Inferior parietal cortex (tissue), 1 donor: Measurements from ENCODE around the gene BMPR1A.
A peak's percentile ranks its signal among the peaks of the same experiment; 100 is the strongest.

Experiments used
- DNase-seq: peaks from one replicate; pipeline ENCODE4 v3.0.0-alpha.2; 2016; ENCODE audit errors: extremely low spot score

Gene BMPR1A

DNA sequence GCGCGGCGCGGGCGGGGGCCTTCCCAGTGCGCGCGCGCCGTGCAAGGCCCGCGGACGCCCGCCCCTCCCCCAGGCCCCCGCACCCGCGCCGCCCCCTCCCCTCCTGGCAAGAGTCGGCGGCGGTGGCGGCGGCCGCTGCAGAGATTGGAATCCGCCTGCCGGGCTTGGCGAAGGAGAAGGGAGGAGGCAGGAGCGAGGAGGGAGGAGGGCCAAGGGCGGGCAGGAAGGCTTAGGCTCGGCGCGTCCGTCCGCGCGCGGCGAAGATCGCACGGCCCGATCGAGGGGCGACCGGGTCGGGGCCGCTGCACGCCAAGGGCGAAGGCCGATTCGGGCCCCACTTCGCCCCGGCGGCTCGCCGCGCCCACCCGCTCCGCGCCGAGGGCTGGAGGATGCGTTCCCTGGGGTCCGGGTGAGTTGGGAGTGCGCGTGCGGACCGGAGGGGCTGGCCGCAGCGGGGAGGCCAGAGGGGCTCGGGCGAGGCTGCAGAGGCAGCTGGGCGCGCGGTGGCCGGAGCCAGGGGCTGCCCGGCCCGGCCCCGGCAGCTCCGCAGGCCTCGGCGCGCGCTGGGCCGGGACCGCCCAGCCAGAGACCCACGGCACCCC, at the start of gene BMPR1A:
Gene BMPR1A (plus strand): TSS at position 109 of the 602 bp plus-strand sequence. CDS start 119,400 bp downstream, outside the sequence.
- DNase-seq = no peak

DNA sequence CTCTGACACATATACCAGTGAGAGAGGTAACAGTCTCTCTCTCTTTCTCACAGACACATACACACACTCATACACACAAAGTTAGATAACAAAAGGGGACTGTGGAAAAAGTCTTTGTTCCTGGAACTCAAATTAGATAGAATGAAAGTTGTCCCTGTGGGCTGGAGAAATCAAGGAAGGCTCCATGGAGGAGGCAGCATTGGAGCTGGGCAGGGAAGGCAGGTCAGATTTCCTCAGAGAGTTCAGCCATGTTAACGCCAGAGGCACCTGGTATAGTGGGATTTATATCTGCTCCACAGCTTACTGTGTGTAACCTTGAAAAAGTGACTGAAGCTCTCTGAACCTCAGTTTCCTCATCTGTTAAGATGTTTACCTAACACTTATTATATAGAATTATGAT, 49.4 kb upstream of the BMPR1A start:
- no peak for DNase-seq

DNA sequence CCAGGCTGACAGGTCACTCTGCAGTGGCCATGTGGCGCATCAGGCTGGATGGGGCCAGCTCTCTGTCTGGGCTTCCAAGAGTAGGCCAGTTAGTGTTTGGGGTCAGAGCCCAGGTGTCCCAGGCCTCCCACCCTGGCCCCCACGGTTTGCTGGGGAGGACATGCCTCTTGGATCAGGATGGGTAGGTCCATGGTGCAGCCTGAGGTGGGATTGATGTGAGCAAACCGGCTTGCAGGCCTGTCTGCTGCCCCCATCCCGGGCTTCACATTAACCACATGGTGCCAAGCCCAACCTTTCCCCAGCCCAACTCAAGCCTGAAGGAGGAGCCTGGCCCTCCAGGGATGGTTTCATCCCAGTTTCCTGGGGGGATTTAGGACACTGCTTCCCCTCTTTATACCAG, 48.9 kb upstream of the BMPR1A start:
- DNase-seq = no peak

DNA sequence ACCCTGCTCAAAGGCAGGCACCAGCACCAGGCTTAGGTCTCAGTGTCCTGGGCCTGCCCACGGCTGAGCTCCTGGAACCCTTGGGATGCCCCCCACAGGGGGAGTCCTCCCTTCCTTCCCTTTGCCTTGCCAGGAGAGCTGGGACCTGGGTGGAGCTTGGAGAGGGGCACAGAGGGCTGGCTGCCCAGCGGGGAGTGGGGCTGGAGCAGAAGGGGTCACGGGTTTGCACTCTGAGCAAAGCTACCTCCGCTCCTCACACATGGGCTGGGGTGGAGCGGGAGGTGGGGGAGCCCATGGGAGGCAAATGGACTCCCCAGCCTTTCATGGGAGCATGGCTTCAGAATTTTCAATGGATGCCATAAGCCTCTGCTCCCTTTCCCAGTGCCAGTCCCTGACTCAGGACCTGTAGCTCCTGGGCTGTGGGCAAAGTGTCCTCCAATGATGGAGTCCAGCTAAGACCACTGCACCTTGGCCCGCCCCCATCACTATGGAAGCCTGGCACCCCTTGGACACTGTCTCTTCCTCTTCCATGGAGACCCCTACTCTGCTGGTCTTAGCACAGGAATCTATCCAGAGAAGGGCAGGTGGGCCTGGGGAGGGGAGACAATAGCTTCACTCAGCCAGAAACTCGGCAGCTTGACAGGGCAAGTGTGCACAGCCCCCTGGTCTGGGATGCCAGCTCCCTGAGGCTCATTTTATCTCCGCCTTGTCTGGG, 48.2 kb upstream of the BMPR1A start:
- DNase-seq = no peak

DNA sequence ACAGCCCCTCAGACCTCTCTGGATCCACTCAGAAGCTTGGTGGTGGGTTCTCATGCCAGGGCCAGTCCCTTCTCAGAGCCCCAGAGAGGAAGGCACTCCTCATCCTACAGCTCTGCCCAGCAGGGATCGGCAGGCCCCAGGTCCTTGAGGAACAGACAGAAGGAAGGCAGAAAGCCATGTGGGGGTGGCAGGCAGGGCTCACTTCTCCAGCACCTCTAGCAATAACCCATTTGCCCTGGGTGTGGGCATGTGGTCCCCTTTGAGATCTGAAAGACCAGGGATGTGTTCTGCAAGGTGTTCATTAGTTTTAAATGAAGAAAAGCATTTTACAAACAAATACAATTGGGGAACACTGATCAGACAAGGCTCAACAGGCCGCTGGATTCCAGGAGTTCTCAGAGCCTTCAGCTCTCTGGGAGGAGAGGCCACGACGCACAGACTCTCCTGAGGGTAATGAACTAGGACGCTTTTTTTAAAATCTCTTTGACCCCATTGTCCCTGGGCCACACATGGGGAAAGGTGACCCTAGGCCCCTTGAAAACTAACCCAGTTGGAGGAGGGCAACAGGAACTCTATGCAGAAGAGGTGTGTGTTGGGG, 47.5 kb upstream of the BMPR1A start:
- no peak for DNase-seq

DNA sequence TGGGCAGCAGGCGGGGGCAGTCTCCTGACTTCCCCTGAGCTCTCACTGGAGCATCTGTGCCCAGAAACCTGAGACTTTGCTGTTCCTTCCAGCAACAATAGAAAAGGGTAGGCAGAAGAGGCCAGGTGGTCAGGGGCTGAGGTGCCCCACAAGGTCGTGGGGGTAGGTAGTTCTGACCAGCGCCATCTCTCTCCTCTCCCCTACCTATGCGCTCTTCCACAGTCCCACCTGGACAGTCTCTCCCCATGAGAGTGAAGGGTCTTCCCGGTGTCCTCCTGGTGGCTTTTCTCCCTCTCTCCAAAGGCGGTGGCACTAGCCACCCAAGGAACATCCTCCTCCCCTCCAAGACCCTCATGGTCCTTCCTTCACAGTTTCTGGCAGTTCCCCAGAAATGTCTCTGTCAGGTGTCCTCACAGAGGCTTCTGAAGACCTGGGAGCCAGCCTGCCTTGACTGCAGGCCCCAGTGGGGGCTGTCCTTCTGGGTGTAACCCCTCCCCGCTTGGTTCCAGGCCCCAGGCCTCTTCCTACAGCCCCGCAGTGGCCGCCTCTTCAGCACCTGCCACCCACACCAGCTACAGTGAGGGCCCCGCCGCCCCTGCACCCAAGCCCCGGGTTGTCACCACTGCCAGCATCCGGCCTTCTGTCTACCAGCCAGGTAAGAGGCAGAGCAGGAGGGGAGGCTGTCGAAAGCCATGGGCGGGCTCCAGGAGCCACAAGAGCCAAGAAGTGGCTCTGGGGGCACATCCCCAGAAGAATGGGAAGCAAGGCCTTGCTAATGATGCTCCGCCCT, 46.8 kb upstream of the BMPR1A start:
- DNase-seq = no peak

DNA sequence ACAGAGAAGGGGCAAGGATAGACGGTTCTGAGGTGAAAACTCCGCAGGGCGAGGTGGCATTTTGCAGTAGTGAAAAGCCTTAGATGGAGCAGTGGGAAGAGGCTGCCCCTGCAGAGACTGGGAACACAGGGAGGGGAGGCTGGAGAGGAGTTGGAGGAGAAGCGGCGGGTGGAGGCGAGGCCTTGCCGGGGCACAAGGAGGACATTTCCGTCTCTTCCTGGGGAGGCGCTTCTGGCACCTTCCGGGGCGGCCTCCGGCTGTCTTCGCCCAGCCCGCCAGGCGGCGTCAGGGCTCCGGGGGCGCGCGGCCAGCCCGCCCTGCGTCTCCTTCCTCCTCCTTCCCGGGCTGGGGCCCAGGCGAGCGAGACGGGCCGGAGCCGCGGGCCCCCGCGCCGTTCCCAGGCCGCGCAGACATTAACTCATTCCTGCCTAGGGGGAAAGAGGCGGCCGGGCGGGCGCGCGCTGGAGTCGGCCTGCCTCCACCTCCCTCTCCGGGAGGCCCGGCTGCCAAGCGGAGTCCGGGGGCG, 45.4 kb upstream of the BMPR1A start:
- peak; percentile 85 for DNase-seq

DNA sequence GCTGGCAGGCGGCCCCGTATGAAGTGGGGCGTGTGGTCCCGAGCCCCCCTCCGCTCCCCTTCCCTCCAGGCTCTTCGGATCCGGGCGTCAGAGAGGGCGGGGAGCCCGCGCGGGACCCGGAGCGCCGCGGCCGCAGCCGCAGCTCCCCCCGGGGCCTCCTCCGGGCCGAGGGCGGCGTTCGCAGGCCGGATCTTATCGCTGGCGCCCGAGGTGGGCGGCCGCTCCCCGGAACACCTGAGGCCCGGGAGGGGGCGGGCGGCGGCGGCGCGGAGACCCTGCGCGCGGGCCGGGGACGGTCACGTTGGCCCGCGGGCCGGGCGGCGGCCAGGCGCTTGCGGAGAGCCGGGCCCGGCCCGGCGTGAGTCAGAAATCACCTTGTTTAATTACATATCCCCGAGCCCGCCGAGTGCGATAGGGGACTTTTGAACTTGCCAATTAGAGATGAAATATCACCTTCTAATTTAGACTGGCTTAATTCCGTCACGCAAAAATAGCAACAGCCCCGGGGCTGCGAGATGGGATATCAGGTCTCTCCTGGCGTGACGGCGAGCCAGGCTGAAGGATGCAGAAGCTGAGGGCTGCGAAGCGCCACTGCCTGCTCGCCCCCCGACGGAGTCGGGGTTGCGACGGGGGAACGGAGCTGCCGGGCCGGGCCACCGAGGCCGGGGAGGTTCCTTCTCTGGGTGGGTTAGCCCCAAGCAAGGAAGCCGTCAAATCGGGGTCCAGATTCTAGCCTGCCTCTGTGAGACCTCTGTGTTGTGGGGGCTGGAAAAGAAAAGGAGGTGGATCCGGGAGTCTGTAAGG, 44.7 kb upstream of the BMPR1A start:
- DNase-seq = peak; percentile 49

DNA sequence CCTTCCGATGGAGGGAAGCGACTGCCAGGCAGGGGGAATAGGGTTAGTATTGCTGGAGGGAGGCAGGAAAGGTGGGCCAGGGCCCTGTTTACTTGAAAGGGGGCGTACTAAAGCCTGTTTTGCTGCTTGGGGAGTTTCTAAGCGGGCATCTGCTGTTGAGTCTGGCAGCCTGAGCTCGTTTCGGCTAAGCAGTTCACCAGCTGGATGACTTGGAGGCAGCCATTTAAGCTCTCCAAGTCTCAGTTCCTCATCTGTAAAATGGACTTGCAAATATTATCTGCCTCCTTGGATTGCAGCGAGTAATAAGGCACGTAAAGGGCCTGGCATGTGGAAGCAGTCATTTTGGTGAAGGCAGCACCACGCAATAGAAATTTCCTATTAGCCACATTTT, 44.1 kb upstream of the BMPR1A start:
- DNase-seq = no peak

DNA sequence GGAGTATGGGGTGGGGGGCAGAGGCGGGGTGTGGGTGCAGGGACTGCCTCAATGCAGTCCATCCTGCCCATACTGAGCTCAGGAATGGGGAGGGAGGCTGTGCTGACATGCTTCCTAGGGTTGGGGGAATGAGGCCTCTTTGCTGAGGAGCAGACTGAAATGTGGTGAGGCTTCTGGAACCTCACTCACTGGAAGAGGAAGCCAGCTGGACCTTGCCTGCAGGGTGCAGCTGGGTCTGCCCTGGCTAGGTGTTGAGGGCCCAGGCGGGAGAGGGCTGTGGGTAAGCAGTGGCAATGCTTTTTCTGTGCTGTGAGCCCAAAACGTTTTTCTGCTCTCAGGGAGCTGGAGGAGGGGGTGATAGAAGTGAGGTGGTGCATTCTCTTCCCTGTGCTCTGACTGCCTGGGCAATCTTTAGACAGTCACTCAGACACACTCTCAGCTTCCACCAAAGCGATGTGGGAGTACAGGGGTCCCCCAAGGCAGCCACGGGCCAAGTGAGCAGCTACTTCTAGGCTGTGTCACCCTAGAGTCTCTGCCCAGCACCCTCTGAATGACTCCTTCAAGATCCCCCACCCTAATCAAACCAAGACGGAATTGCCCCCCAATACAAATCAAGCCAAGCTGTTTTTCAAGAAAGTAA, 41.1 kb upstream of the BMPR1A start:
- DNase-seq = no peak

DNA sequence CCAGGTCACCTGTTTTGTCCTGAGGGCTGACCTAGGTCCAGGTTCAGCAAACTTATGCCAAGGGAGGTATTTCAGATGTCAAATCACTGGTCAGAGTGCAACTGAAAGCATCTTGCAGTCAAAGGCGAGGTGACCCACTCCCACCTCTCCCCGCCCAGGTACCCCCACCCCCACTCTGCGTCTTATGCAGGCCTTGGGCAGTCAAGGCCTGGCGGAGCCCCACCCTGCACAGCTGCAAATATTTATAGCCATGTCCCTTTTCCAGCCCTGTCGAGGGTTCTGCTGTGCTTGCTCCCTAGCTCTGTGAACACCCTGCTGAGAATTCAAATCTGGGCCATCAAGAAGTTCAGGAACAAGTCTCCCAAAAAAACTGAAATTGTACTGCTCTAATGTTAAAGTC, 40.6 kb upstream of the BMPR1A start:
- no peak for DNase-seq

DNA sequence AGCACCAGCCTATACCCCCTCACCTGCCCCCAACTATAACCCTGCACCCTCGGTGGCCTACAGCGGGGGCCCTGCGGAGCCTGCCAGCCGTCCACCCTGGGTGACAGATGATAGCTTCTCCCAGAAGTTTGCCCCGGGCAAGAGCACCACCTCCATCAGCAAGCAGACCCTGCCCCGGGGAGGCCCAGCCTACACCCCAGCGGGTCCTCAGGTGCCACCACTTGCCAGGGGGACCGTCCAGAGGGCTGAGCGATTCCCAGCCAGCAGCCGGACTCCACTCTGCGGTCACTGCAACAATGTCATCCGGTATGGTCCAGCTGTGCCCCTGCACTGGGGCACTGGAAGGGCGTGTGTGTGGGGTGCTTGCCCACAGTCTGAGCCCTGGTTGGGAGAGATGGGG, 40.0 kb upstream of the BMPR1A start:
- DNase-seq = no peak

DNA sequence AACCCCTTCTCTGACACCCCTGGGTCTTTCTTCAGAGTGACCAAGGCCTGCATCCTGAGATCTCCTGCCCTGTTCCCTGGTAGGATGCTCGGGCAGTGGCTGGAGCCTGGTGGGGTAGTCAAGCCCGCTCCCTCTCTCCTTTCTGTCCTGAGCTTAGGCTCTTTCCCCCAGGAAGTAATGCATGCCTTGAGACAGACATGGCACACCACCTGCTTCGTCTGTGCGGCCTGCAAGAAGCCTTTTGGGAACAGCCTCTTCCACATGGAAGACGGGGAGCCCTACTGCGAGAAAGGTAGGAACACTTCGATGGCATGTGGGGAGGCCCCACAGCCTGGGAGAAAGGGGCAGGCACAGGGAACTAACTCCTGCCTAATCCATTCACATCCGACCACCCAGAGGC, 37.9 kb upstream of the BMPR1A start:
- no peak for DNase-seq

DNA sequence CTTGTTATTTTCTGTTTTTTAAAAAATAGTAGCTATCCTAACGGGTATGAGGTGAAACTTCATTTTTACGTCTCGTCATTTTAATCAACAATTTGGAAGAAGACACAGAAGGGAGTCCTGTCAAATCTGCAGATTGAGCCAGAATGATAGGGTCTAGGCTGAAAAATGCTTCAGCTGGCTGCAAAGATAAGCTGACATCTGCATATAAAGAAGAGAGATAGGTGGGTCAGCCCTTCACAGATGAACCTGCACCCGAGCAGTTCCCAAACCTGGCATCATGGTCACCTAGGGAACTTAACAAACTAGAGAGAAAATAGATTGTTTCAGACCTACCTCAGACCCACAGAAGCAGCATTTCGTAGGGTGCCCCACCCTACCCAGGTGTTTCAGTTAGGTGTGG, 35.2 kb upstream of the BMPR1A start:
- DNase-seq = no peak

DNA sequence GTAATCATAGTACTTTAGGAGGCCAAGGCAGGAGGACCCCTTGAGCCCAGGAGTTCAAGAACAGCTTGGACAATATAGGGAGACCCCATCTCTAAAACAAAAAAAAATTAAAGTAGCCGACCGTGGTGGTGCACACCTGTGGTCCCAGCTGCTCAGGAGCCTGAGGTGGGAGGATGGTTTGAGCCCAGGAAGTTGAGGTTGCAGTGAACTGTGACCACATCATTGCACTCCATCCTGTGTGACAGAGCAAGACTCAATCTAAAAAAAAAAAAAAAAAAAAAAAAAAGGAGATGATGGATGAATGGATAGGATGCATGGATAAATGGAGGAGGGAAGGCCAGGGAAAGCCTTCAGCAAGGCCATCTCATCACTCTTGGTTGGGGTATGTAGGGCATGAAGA, 33.4 kb upstream of the BMPR1A start:
- DNase-seq = no peak

DNA sequence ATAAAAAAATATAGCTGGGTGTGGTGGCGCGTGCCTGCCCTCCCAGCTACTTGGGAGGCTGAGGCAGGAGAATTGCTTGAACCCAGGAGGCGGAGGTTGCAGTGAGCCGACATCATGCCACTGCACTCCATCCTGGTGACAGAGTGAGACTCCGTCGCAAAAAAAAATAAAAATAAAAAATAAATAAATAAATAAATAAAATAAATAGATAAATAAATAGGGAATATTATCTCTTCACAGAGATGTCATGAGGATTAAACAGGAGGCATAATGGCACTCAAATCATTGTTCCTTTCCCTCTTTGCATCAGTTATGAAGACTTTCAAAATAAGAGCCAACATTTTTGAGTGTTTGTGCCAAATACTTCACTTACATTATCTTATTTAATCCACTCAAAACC, 32.0 kb upstream of the BMPR1A start:
- no peak for DNase-seq

DNA sequence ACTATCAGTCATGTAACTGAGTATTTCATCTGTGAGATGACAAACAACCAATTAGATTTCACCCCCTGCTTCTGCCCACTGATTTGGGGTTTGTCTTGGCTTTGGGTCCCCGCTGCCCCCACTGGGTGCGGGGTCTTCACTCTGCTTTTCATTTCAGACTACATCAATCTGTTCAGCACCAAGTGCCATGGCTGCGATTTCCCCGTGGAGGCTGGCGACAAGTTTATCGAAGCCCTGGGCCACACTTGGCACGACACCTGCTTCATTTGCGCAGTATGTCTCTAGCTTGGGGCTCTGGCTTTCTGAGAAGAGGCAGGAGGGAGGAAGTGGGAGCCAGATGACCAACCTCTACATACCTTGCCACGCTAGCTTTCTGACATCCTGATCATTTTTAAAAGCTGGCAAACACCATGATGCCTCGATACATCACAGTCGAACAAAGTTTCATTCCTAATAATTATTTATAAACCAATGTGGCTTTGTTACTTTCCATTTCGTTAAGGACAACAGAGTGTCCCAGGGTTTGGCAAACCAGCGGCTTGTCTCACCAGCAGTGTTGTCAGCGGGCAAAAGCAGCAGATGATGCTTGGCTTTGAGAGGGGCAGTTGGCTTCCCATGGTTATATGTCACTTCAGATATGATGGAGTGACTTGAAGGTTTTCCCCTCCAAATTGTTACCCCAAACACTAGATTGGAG, 30.3 kb upstream of the BMPR1A start:
- DNase-seq = no peak

DNA sequence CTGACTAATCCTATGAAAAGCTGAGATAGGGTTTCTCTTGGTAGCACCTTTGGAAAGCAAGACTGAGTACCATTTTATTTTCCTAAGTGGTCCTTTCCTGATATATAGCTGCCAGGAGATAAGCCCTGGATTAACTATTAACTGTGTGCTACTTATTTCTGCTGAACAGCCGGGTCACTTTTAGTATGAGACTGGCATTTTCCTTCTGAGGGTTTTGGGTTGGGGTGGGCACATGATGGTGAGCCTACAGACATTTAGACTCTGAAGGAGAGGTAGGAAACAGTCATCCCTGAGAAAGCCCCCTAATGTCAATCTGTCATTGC, 29.8 kb upstream of the BMPR1A start:
- no peak for DNase-seq

DNA sequence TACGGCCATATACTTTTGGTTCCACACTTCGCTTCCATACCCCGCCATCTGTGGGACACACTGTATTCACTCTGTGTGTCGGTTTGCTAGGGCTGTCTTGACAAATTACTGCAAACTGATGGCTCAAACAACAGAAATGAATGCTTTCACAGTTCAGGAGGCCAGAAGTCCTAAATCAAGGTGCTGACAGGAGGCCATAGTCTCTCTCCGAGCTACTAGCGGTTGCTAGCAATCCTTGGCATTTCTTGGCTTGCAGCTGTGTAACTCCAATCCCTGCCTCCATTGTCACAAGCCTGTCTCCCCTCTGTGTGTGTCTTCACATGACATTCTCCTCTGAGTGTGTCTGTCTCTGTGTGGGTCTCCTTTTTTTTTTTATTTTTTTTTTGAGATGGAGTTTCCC, 28.9 kb upstream of the BMPR1A start:
- no peak for DNase-seq

DNA sequence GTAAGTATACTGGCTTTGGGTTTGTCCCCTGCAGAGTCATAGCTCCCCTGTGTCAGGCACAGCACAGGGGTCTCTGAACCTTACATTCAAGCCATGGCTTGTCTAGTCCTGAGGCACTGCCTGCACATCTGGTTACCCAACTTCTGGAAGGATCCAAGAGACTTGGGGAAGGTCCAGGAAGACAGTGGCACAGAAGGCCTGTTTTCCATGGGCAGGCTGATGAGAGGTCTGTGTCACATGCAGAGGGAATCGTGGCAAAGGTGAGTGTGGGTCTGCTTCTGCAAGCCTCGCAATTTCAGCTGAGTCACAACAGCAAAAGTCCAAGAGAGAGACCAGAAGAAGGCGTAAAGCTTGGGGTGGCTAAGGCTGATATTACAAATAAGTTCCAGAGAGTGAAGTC, 28.4 kb upstream of the BMPR1A start:
- no peak for DNase-seq

DNA sequence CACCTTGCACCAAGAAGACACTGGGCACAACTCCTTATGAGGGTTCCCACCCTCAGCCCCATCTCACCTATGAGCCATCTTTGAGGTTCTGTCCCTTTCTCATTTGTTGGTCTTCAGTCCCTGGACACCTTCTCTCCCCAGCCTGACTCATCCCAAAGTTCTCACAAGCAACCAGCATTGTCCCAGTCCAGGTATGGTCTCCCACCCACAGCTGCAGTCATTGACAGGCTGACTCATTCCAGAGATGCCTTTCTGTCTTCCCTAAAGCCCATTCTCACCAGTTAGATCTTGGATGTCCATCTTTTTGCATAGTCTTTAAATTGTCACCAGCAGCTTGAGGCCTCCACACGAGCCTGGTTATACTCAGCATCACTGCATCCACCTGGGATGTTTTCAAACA, 26.7 kb upstream of the BMPR1A start:
- no peak for DNase-seq
